Mucosa of descending colon (tissue), 3 donors: ENCODE measurements around the gene PEX10. TPM values are rescaled to one million over a fixed set of nuclear protein-coding genes. Genes with fewer than 3 reads are reported as not detected.
"Not testable (repeated sequence)": the region's sequence is repeated elsewhere in the genome, so short reads cannot be mapped to it uniquely, and the experiment has no call there.

Source experiments
- ATAC-seq: fragments of 200-7000 bp; cut with Tn5 transposase; one replicate; pipeline ENCODE4 v1.9.1; 2020; ENCODE audit warnings: mild to moderate bottlenecking, moderate library complexity
- DNase-seq, 3 donors: peaks; one replicate each; pipeline ENCODE4 v3.0.0-alpha.2; 2020
- H3K36me3 ChIP-seq: fragments of 200-600 bp; one replicate; pipeline ENCODE4 v1.8.0; 2021; ENCODE audit warnings: low read depth, mild to moderate bottlenecking
- H3K4me1 ChIP-seq: fragments of 200-600 bp; one replicate; pipeline ENCODE4 v1.8.0; 2021; ENCODE audit warnings: low read depth, mild to moderate bottlenecking
- H3K4me3 ChIP-seq: fragments of 200-600 bp; one replicate; pipeline ENCODE4 v1.8.0; 2021; ENCODE audit warnings: mild to moderate bottlenecking
- H3K9me3 ChIP-seq: fragments of 200-600 bp; one replicate; pipeline ENCODE4 v1.8.0; 2021; ENCODE audit warnings: mild to moderate bottlenecking
- intact Hi-C, 2 donors: fragments of 100-400 bp; cut with DNase I in 1 of 2; cut with micrococcal nuclease in 1 of 2; formaldehyde crosslinking; loops; one replicate each; pipeline versions ENCODE4 v1.11.0 to v1.11.1; 2022; cut with DNase I, micrococcal nuclease
- long read RNA-seq, 2 donors: library from polyadenylated mRNA; unstranded; transcript quantifications; one replicate each; pipeline ENCODE4 v2.0.0, GENCODE V29; 2019 to 2021
- total RNA-seq, 3 donors: library from RNA; stranded (reverse); fragmentation: NEBNext Ultra II Directional in 2 of 3; extraction: Animal tissue kit (Norgen Biotek cat#: 25700) in 2 of 3; gene quantifications; one replicate each; pipeline versions ENCODE4 v1.2.1 to v1.2.4, GENCODE V29; 2021 to 2023
- TF ChIP-seq, protein P1 (sequence below): fragments of 200-600 bp; IDR thresholded peaks from one replicate; pipeline ENCODE4 v1.8.0; 2022; ENCODE audit warnings: antibody characterized with exemption, mild to moderate bottlenecking
- donor health status: DM: no; HTN: no; CAD: no; lungs with moderate emphysema.
- donor health status: DM: no; HTN: no; CAD: no.
- donor health status: DM: no; HTN: yes; CAD: no.

Gene PEX10
- total RNA-seq: 10 to 100 TPM; 13.4 to 20.4 (median 18.4) TPM
- long read RNA-seq, donor 1, transcript PEX10-202 (6 exons, 1,997 nt): major isoform, 30 of 35 reads
- long read RNA-seq, donor 1, partial matches to known transcripts: 0 of 35 reads
- long read RNA-seq, donor 1, other reads (novel, unspliced or antisense): 5 of 35 reads
- long read RNA-seq, donor 2, transcript PEX10-202 (6 exons, 1,997 nt): major isoform, 12 of 17 reads
- long read RNA-seq, donor 2, partial matches to known transcripts: 0 of 17 reads
- long read RNA-seq, donor 2, other reads (novel, unspliced or antisense): 5 of 17 reads

- no peaks in the 10 kb centered on the region for H3K9me3 ChIP-seq
- peak within 1 kb of the TSS; percentile 44 for H3K4me3 ChIP-seq
- TF ChIP-seq, protein P1, sequence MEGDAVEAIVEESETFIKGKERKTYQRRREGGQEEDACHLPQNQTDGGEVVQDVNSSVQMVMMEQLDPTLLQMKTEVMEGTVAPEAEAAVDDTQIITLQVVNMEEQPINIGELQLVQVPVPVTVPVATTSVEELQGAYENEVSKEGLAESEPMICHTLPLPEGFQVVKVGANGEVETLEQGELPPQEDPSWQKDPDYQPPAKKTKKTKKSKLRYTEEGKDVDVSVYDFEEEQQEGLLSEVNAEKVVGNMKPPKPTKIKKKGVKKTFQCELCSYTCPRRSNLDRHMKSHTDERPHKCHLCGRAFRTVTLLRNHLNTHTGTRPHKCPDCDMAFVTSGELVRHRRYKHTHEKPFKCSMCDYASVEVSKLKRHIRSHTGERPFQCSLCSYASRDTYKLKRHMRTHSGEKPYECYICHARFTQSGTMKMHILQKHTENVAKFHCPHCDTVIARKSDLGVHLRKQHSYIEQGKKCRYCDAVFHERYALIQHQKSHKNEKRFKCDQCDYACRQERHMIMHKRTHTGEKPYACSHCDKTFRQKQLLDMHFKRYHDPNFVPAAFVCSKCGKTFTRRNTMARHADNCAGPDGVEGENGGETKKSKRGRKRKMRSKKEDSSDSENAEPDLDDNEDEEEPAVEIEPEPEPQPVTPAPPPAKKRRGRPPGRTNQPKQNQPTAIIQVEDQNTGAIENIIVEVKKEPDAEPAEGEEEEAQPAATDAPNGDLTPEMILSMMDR: no peak
- intact Hi-C loops: loop anchor here (5.0 to 10.0 kb wide), 2 partner anchors 135 to 1012 kb away; no protein-coding TSS in a partner anchor
- DNase-seq (peak; percentile 98 to 100 (median 99)), ATAC-seq (peak; percentile 87)
- no peaks in the 10 kb centered on the region for H3K36me3 ChIP-seq
- H3K4me1 ChIP-seq: peaks cover 44% of the 10 kb centered on the region
These were observed at the start of gene PEX10 for GRCh38 chr1:2412395-2412772. Gene PEX10 (minus strand): TSS chr1:2412564. CDS start chr1:2412502, 62 bp downstream.

- Histone ChIP-seq H3K4me1 (no peaks in the 10 kb centered on the region), H3K9me3 (no peaks in the 10 kb centered on the region), H3K4me3 (no peak overlapping the region), H3K36me3 (no peaks in the 10 kb centered on the region)
- ATAC-seq (no peak), DNase-seq (no peak)
- intact Hi-C loops: no loop called here
- TF ChIP-seq, protein P1: no peak
These were observed 48.8 kb upstream of the PEX10 start for GRCh38 chr1:2460996-2461751.

- no peak for ATAC-seq
- no peak for DNase-seq
- intact Hi-C loops: no loop called here
- Histone ChIP-seq H3K9me3 (no peaks in the 10 kb centered on the region), H3K4me3 (no peak overlapping the region), H3K36me3 (no peaks in the 10 kb centered on the region), H3K4me1 (no peaks in the 10 kb centered on the region)
- TF ChIP-seq, protein P1: no peak
These were observed 47.8 kb upstream of the PEX10 start for GRCh38 chr1:2460203-2460602.

DNA sequence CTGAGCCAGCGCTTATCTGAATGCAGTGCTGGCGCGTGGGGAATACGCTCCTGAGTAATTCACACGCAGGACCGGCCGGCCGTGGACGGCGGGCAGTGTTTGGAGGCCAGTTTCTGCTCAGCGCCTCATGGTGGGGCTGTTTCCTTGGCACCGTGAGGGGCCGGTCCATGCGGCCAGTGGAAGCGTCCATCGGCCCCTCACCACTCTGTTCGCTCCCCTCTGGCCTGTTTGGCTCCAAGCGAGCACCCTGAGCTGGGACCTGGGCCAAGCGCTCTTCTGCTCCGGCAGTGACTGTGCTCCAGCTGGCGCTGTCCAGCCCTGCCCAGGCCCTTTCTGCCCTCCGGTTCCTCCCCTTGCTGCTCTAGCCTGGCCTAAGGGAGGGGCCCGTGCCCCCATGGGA, 47.4 kb upstream of the PEX10 start:
- Histone ChIP-seq H3K4me3 (no peak overlapping the region), H3K36me3 (no peaks in the 10 kb centered on the region), H3K4me1 (no peaks in the 10 kb centered on the region), H3K9me3 (no peaks in the 10 kb centered on the region)
- TF ChIP-seq, protein P1: no peak
- DNase-seq: no peak
- ATAC-seq: no peak
- intact Hi-C loops: no loop called here

DNA sequence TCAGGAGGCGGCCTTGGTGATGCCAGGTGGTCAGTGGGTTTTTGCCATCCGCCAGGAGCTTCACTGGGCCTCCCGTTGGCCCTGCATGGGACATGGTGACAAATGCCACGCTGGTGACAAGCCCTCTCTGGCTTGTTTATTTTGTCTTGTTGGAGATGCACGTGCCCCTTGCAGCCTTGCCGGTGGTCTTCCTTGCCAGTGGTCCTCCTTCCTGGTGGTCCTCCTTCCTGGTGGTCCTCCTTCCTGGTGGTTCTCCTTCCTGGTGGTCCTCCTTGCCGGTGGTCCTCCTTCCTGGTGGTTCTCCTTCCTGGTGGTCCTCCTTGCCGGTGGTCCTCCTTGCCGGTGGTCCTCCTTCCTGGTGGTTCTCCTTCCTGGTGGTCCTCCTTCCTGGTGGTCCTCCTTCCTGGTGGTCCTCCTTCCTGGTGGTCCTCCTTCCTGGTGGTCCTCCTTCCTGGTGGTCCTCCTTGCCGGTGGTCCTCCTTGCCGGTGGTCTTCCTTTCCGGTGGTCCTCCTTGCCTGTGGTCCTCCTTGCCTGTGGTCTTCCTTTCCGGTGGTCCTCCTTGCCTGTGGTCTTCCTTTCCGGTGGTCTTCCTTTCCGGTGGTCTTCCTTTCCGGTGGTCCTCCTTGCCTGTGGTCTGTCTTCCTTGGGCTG, 46.9 kb upstream of the PEX10 start:
- H3K4me1 ChIP-seq, H3K36me3 ChIP-seq, DNase-seq, H3K9me3 ChIP-seq, ATAC-seq, intact Hi-C loops, H3K4me3 ChIP-seq: not testable (repeated sequence)

DNA sequence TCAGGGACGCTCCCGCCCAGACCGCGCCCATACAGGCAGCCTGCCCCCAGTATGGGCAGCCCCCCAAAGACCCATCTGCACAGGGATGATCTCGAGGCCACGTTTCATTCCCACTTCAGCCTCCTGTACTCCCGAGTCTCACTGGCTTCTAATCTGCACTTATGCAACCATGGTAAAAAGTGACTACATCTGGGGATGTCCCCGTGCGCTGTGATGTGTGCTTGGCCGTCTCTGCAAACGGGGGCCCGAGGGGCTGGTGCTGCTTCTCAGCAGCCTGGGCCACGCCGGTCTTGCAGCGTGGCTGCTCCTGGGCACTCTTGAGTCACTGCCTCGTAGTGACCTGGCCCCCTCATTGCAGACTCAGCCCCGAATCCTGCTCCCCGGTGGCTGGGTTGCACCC, 46.3 kb upstream of the PEX10 start:
- H3K36me3 ChIP-seq: no peaks in the 10 kb centered on the region
- intact Hi-C loops: no loop called here
- TF ChIP-seq, protein P1: no peak
- no peak overlapping the region for H3K4me3 ChIP-seq
- no peaks in the 10 kb centered on the region for H3K4me1 ChIP-seq
- DNase-seq (no peak), ATAC-seq (no peak)
- no peaks in the 10 kb centered on the region for H3K9me3 ChIP-seq
